PC-9 (cell line): ENCODE results near the gene GPSM1. TPM values are rescaled to one million over a fixed set of nuclear protein-coding genes. Genes with fewer than 3 reads are reported as not detected.

Experiments used
- BruUV-seq: library from RNA; stranded (reverse); fragments of 400-500 nt; replicated peaks from 2 replicates; lab custom pipeline; 2021; lab: Mats Ljungman, UMichigan
- CTCF ChIA-PET: fragments of 300-600 bp; sonication (Branson Sonifier 250); formaldehyde crosslinking; loops from one replicate; lab custom pipeline; 2022; ENCODE audit warnings: antibody characterized with exemption; lab: Charles Lee
- POLR2A ChIA-PET: fragments of 300-600 bp; sonication (Branson Sonifier 250); formaldehyde crosslinking; loops from one replicate; lab custom pipeline; 2022; ENCODE audit warnings: antibody characterized with exemption; ENCODE audit not compliant: unreplicated experiment; lab: Charles Lee
- DNase-seq, 2 experiments: peaks; one replicate each; pipeline versions ENCODE4 v3.0.0 to v3.0.0-alpha.2; 2015 to 2022; ENCODE audit warnings: mixed read lengths in 1 of 2
- H2AFZ ChIP-seq: fragments of 200-600 bp; sonication (generic); 2 replicates; pipeline ENCODE4 v1.8.1; 2017; ENCODE audit warnings: antibody characterized with exemption
- H3F3A ChIP-seq: fragments of 200-600 bp; sonication (generic); 2 replicates; pipeline ENCODE4 v1.8.1; 2017; ENCODE audit warnings: antibody characterized with exemption, mild to moderate bottlenecking, low read depth; ENCODE audit not compliant: insufficient read depth
- H3K27ac ChIP-seq: fragments of 200-600 bp; sonication (generic); 2 replicates; pipeline ENCODE4 v1.6.1; 2016; ENCODE audit warnings: mixed run types
- H3K27me3 ChIP-seq: fragments of 200-600 bp; sonication (generic); 2 replicates; pipeline ENCODE4 v1.6.1; 2016; ENCODE audit warnings: low read depth, mixed run types; ENCODE audit not compliant: insufficient read depth
- H3K36me3 ChIP-seq: fragments of 200-600 bp; sonication (generic); 2 replicates; pipeline ENCODE4 v1.6.1; 2016; ENCODE audit warnings: low read depth, mixed run types
- H3K4me1 ChIP-seq: fragments of 200-600 bp; sonication (generic); replicated peaks from 2 replicates; pipeline ENCODE4 v1.6.1; 2016; ENCODE audit warnings: mixed run types; ENCODE audit not compliant: insufficient read depth
- H3K4me2 ChIP-seq: fragments of 200-600 bp; sonication (generic); 2 replicates; pipeline ENCODE4 v1.6.1; 2017; ENCODE audit warnings: mixed run types
- H3K4me3 ChIP-seq: fragments of 200-600 bp; sonication (generic); 2 replicates; pipeline ENCODE4 v1.6.1; 2016; ENCODE audit warnings: mixed run types
- H3K79me2 ChIP-seq: fragments of 200-600 bp; sonication (generic); 2 replicates; pipeline ENCODE4 v1.6.1; 2017; ENCODE audit warnings: low read depth, mixed run types
- H3K9me2 ChIP-seq: fragments of 200-600 bp; sonication (generic); 2 replicates; pipeline ENCODE4 v1.8.1; 2017; ENCODE audit warnings: mild to moderate bottlenecking; ENCODE audit not compliant: insufficient read depth
- H3K9me3 ChIP-seq: fragments of 200-600 bp; sonication (generic); 2 replicates; pipeline ENCODE4 v1.8.1; 2016; ENCODE audit warnings: low read depth; ENCODE audit not compliant: insufficient read depth
- H4K20me1 ChIP-seq: fragments of 200-600 bp; sonication (generic); 2 replicates; pipeline ENCODE4 v1.8.1; 2017; ENCODE audit not compliant: insufficient read depth
- CTCF ChIP-seq: fragments of 200-600 bp; sonication (generic); conservative IDR thresholded peaks from 2 replicates; pipeline ENCODE4 v1.6.1; 2017; ENCODE audit warnings: mixed run types, antibody characterized with exemption, mild to moderate bottlenecking, moderate library complexity
- EZH2 ChIP-seq: fragments of 200-600 bp; sonication (generic); IDR thresholded peaks from 2 replicates; pipeline ENCODE4 v1.8.0; 2017; ENCODE audit warnings: antibody characterized with exemption, low read depth
- intact Hi-C: fragments of 100-400 bp; cut with micrococcal nuclease; formaldehyde crosslinking; loops from one replicate; pipeline ENCODE4 v1.10.0; 2022; ENCODE audit not compliant: unreplicated experiment
- total RNA-seq: library from RNA; stranded (reverse); gene quantifications from 2 replicates; pipeline ENCODE4 v1.2.3, GENCODE V29; 2021

Gene GPSM1
- total RNA-seq, 1 experiment from 2014 or later: 5.5 TPM

- no peaks in the 10 kb centered on the region for H3K9me3 ChIP-seq
- H3K79me2 ChIP-seq: peaks cover 23% of the 10 kb centered on the region
- peaks cover 11% of the 10 kb centered on the region for H4K20me1 ChIP-seq
- H3F3A ChIP-seq: no peaks in the 10 kb centered on the region
- ChIA-PET CTCF (no interaction called here), POLR2A (no interaction called here)
- no peak overlapping the region for H2AFZ ChIP-seq
- intact Hi-C loops: no loop called here
- no peaks in the 10 kb centered on the region for H3K9me2 ChIP-seq
- BruUV-seq: no TSS peak
- no peak overlapping the region for H3K4me2 ChIP-seq
- no peak overlapping the region for H3K4me3 ChIP-seq
- H3K36me3 ChIP-seq: peaks cover 13% of the 10 kb centered on the region; the same call in 1 of the 2 replicates
- no peaks in the 10 kb centered on the region for H3K27me3 ChIP-seq
- H3K4me1 ChIP-seq: peaks cover 7% of the 10 kb centered on the region
- no peak overlapping the region for H3K27ac ChIP-seq
- TF ChIP-seq EZH2 (no peak), CTCF (no peak)
- DNase-seq: no peak
These were observed 67.6 kb downstream of the GPSM1 start for GRCh38 chr9:136395020-136395340.

GRCh38 chr9:136395345-136396218 lies 68.2 kb downstream of the GPSM1 start:
- DNase-seq: no peak
- Histone ChIP-seq H3K9me2 (no peaks in the 10 kb centered on the region), H3K27me3 (no peaks in the 10 kb centered on the region), H3K36me3 (peaks cover 13% of the 10 kb centered on the region; the same call in 1 of the 2 replicates), H3K4me2 (no peak overlapping the region), H3K4me1 (peaks cover 11% of the 10 kb centered on the region), H3K27ac (no peak overlapping the region), H3K9me3 (no peaks in the 10 kb centered on the region), H2AFZ (no peak overlapping the region), H4K20me1 (peaks cover 11% of the 10 kb centered on the region), H3F3A (peaks cover 2% of the 10 kb centered on the region; the same call in 1 of the 2 replicates), H3K79me2 (peaks cover 23% of the 10 kb centered on the region), H3K4me3 (no peak overlapping the region)
- intact Hi-C loops: no loop called here
- BruUV-seq: no TSS peak
- POLR2A ChIA-PET: no interaction called here
- no peak for TF ChIP-seq CTCF
- no peak for TF ChIP-seq EZH2
- CTCF ChIA-PET: no interaction called here

- H3K27me3 ChIP-seq: no peaks in the 10 kb centered on the region
- intact Hi-C loops: no loop called here
- H3K79me2 ChIP-seq: peaks cover 23% of the 10 kb centered on the region
- H3K9me3 ChIP-seq: no peaks in the 10 kb centered on the region
- no TSS peak for BruUV-seq
- peaks cover 5% of the 10 kb centered on the region; the same call in 1 of the 2 replicates for H3F3A ChIP-seq
- CTCF ChIA-PET: no interaction called here
- no peaks in the 10 kb centered on the region for H3K9me2 ChIP-seq
- no peak overlapping the region for H2AFZ ChIP-seq
- peaks cover 13% of the 10 kb centered on the region; the same call in 1 of the 2 replicates for H3K36me3 ChIP-seq
- H3K4me3 ChIP-seq: no peak overlapping the region
- POLR2A ChIA-PET: no interaction called here
- H4K20me1 ChIP-seq: peaks cover 11% of the 10 kb centered on the region
- no peak overlapping the region for H3K27ac ChIP-seq
- TF ChIP-seq EZH2: no peak
- no peak for TF ChIP-seq CTCF
- H3K4me2 ChIP-seq: no peak overlapping the region
- H3K4me1 ChIP-seq: peaks cover 13% of the 10 kb centered on the region
- DNase-seq: no peak
These were observed 68.8 kb downstream of the GPSM1 start for GRCh38 chr9:136396219-136396515.
